ENCODE data around the gene MORC1.

MORC1 gene

GRCh38 chr3:109026821-109027220, 91.1 kb downstream of the MORC1 start:
- DNase-seq (ENCODE audit: low read depth) = no peak

- DNase-seq (ENCODE audit: low read depth) = no peak
These were observed 92.0 kb downstream of the MORC1 start for GRCh38 chr3:109025896-109026295.

GRCh38 chr3:109023656-109024254, 94.2 kb downstream of the MORC1 start:
- DNase-seq (ENCODE audit: low read depth) = peak; percentile 6

- no peak for DNase-seq (ENCODE audit: low read depth)
These were observed 94.8 kb downstream of the MORC1 start for GRCh38 chr3:109023167-109023566.

GRCh38 chr3:109021556-109021955, 96.4 kb downstream of the MORC1 start:
- no peak for DNase-seq (ENCODE audit: low read depth)

- no peak for DNase-seq (ENCODE audit: low read depth)
These were observed 99.1 kb downstream of the MORC1 start for GRCh38 chr3:109018828-109019227.

GRCh38 chr3:109005443-109005842, 112.5 kb downstream of the MORC1 start:
- no peak for DNase-seq (ENCODE audit: low read depth)

- no peak for DNase-seq (ENCODE audit: low read depth)
These were observed 119.5 kb downstream of the MORC1 start for GRCh38 chr3:108998436-108998835.

- DNase-seq (ENCODE audit: low read depth) = no peak
These were observed 132.1 kb downstream of the MORC1 start for GRCh38 chr3:108985844-108986243.

- no peak for DNase-seq (ENCODE audit: low read depth)
These were observed 134.9 kb downstream of the MORC1 start for GRCh38 chr3:108983051-108983450.

GRCh38 chr3:108976058-108976457, 141.9 kb downstream of the MORC1 start:
- no peak for DNase-seq (ENCODE audit: low read depth)

- no peak for DNase-seq (ENCODE audit: low read depth)
These were observed 144.9 kb downstream of the MORC1 start for GRCh38 chr3:108973019-108973418.

GRCh38 chr3:108972482-108972881, 145.5 kb downstream of the MORC1 start:
- DNase-seq (ENCODE audit: low read depth) = no peak

- DNase-seq (ENCODE audit: low read depth) = no peak
These were observed 147.4 kb downstream of the MORC1 start for GRCh38 chr3:108970561-108970960.

- no peak for DNase-seq (ENCODE audit: low read depth)
These were observed 151.2 kb downstream of the MORC1 start for GRCh38 chr3:108966773-108967172.

GRCh38 chr3:108959017-108959416, 158.9 kb downstream of the MORC1 start:
- DNase-seq (ENCODE audit: low read depth) = no peak

GRCh38 chr3:108953700-108954099, 164.2 kb downstream of the MORC1 start, which contains the start of gene GUCA1C:
GUCA1C (minus strand) TSS chr3:108953879; CDS start chr3:108953762, 117 bp downstream.
- no peak for DNase-seq (ENCODE audit: low read depth)

GRCh38 chr3:108953210-108953609, 164.7 kb downstream of the MORC1 start:
- no peak for DNase-seq (ENCODE audit: low read depth)

- no peak for DNase-seq (ENCODE audit: low read depth)
These were observed 166.0 kb downstream of the MORC1 start for GRCh38 chr3:108951820-108952501.

- DNase-seq (ENCODE audit: low read depth) = no peak
These were observed 170.1 kb downstream of the MORC1 start for GRCh38 chr3:108947855-108948254.

GRCh38 chr3:108946292-108947285, 171.3 kb downstream of the MORC1 start:
- DNase-seq (ENCODE audit: low read depth) = no peak

GRCh38 chr3:108940568-108941263, 177.2 kb downstream of the MORC1 start:
- DNase-seq (ENCODE audit: low read depth) = no peak

Measured in activated T-cell treated with anti-CD3 and anti-CD28 coated beads for 48 hours (primary cell).